Raji (cell line): ENCODE measurements around the gene KIF5B.

ENCODE experiments used
- POLR2A ChIP-seq: IDR thresholded peaks from 2 replicates; pipeline ENCODE4 v1.6.1; 2011; ENCODE audit warnings: low read depth, low read length, control low read depth; ENCODE audit not compliant: insufficient read depth

The KIF5B gene

GRCh38 chr10:31994926-31995325, 61.3 kb downstream of the KIF5B start:
- TF ChIP-seq POLR2A: no peak

GRCh38 chr10:31990937-31991336, 65.3 kb downstream of the KIF5B start:
- no peak for TF ChIP-seq POLR2A

GRCh38 chr10:31982111-31982510, 74.1 kb downstream of the KIF5B start:
- no peak for TF ChIP-seq POLR2A

DNA sequence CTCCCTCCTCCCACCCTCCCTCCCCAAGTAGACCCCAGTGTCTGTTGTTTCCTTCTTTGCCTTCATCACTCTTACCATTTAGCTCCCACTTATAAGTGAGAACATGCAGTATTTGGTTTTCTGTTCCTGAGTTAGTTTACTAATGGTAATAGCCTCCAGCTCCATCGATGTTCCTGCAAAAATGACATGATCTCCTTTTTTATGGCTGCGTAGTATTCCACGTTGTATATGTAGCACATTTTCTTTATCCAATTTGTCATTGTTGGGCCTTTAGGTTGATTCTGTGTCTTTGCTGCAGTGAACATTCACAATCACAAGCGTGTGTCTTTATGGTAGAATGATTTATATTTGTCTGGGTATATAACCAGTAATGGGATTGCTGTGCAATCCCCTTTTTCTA, 75.8 kb downstream of the KIF5B start:
- no peak for TF ChIP-seq POLR2A

- no peak for TF ChIP-seq POLR2A
Observed at GRCh38 chr10:31978156-31978483, 78.1 kb downstream of the KIF5B start.

DNA sequence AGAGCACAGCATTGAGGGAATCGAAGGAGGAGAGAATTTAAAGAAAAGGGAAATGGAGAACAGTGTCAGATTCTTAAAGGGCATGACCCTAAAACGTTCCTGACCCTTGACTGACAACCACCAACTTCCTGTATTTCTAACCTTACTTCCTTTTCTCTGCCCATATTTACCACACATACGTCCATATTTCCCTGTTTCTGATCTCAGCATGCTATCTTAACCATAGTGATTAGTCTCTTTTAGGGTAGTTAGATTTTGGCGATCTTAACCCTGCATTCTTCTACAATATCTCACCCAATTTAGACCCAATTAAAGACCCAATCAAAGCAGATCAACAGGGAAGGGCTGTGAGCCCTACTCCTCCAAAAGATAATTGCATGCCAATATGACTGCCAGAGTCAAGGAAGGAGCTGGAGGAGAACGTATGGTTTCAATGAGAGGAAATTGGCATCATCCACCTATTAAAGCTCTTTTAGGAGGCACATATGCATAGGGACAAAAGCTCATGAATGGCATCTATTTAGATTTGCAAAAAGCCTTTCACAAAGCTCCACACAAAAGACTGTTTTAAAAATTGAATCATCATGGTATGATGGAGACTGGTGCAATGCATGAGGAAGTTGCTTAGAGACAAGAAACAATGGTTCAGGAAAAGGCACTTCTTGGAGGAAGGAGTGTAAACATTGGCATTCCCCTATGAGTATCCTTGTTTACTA, 78.6 kb downstream of the KIF5B start:
- no peak for TF ChIP-seq POLR2A

GRCh38 chr10:31975157-31975765, 81.0 kb downstream of the KIF5B start:
- TF ChIP-seq POLR2A: no peak

GRCh38 chr10:31974434-31975124, 81.6 kb downstream of the KIF5B start:
- no peak for TF ChIP-seq POLR2A

DNA sequence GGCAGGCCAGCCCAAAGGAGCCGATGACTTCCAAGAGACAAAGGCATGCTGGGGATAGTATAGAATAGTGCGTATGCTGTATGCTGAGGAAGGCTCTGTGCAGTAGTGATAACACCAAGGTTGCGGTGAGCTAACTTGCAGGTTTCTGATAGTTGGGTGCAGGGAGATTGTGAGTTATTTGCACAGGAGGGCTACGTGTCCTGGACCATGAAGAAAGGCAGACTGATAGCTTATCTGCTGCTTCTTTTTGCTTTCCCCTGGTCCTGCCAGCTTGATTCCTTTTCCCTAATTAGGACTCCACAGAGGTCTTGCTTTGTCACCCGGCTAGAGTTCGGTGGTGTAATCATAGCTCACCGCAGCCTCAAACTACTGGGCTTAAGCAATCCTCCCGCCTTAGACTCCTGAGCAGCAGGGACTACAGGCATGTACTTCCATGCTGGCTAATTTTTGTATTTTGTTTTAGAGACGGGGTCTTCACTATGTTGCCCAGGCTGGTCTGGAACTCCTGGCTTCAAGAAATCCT, 83.6 kb downstream of the KIF5B start:
- TF ChIP-seq POLR2A: no peak

GRCh38 chr10:31963589-31963980, 92.6 kb downstream of the KIF5B start:
- no peak for TF ChIP-seq POLR2A

GRCh38 chr10:31962826-31963588, 93.2 kb downstream of the KIF5B start:
- TF ChIP-seq POLR2A: no peak

DNA sequence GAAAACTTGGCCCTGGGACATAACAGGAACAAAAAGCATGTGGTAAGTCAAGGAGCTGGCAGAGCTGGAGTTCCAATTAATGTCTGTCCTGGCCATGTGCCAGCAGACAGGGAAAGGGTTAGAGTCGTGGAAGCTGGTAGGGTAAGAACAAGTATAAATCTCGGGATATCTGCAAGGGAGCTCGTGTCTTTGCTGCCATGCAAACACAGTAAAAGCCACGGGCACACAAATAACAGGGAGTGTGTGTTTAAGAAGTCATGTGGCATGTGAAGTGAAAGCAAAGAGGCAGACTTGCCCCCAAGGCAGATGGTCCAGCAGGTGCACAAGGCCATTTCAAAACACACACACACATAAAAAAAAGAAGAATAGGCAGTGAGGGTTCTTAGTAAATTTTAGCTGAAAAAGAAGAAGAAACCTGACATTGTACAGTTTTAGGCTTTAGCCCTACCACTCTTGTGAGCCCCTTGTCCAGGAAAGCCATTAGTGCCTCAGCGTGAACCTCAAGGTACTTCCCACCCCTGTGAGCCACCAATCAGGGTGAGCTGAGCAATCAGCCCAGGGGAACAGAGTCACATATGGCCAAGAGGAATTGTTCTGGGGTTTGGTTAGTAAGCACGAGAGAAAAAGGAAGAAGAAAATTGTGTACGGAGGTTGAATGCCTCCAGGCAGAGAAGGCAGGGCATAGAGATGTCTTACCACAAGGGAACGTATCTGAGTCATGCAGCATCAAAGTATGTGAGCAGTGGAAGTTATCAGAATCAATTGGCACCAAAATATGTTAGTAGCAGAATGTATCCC, 94.7 kb downstream of the KIF5B start:
- TF ChIP-seq POLR2A: no peak

DNA sequence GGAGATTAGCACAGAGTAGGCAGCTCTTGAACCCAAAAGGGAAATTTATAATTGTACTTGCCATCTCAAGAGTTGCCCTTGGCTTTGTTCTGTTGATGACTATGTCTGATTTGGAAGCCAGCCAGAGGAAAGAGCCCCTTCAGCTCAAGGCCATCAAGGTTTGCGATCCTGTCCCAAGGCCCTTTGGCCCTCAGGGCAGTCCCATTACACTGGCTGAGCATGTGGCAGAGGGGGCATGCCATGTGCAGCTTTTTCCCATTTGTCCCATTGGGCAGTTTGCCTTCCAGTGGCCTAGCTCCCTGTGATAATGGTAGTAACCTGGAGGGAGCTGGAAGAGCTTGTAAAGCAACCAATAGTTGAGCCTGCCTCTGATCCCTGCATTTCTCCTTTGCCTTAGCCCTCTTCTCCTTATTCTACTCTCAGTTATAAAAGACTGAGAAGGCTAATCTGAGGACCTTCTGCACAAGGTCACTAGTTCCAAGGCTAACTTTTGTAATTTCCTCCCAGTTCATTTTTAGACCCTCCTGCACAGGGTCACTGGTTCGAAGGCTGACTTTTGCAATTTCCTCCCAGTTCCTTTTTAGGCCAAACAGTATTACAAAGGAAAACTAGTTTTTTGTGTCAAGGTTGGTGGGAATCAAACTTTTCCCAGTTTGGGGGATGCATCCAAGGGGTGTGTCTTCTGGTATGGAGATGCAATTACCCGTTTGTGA, 96.6 kb downstream of the KIF5B start:
- no peak for TF ChIP-seq POLR2A
